Suprapubic skin (tissue), 4 donors: ENCODE data around the gene APEX1. TPM values are rescaled to one million over a fixed set of nuclear protein-coding genes. Genes with fewer than 3 reads are reported as not detected.

Source experiments
- DNase-seq, 2 donors: peaks; one replicate each; pipeline ENCODE4 v3.0.0-alpha.2; 2019; ENCODE audit warnings: low spot score in 2 of 2
- H3K27ac ChIP-seq: fragments of 200-600 bp; sonication (generic); one replicate; pipeline ENCODE4 v1.5.1; 2019
- H3K27me3 ChIP-seq: fragments of 200-600 bp; sonication (generic); one replicate; pipeline ENCODE4 v1.5.1; 2019
- H3K36me3 ChIP-seq: fragments of 200-600 bp; sonication (generic); one replicate; pipeline ENCODE4 v1.5.1; 2019
- H3K4me1 ChIP-seq: fragments of 200-600 bp; sonication (generic); one replicate; pipeline ENCODE4 v1.5.1; 2019
- H3K4me3 ChIP-seq: fragments of 200-600 bp; sonication (generic); one replicate; pipeline ENCODE4 v1.5.1; 2019; ENCODE audit warnings: mild to moderate bottlenecking
- H3K9me3 ChIP-seq: fragments of 200-600 bp; sonication (generic); one replicate; pipeline ENCODE4 v1.5.1; 2019
- CTCF ChIP-seq, 2 donors: fragments of 200-600 bp in 1 of 2; fragments of 450-650 bp in 1 of 2; sonication (generic) in 1 of 2; IDR thresholded peaks; one replicate each; pipeline ENCODE4 v1.5.1; 2016 to 2019; ENCODE audit warnings: antibody characterized with exemption in 2 of 2, mild to moderate bottlenecking in 1 of 2, moderate library complexity in 1 of 2
- EP300 ChIP-seq: sonication (generic); formaldehyde crosslinking; IDR thresholded peaks from one replicate; pipeline ENCODE4 v1.6.1; 2017; ENCODE audit warnings: antibody characterized with exemption
- POLR2A ChIP-seq, 2 donors: fragments of 450-650 bp; IDR thresholded peaks; one replicate each; pipeline ENCODE4 v1.6.1; 2017; ENCODE audit warnings: antibody characterized with exemption in 2 of 2, mild to moderate bottlenecking in 2 of 2, moderate library complexity in 2 of 2
- POLR2AphosphoS5 ChIP-seq, 3 donors: sonication (generic); formaldehyde crosslinking; IDR thresholded peaks; one replicate each; pipeline ENCODE4 v1.6.1; 2017; ENCODE audit warnings: antibody characterized with exemption in 3 of 3
- WGBS: methylation state at CpG from one replicate; pipeline ENCODE4 v1.1.5; 2018; 5-methylcytosine and 5-hydroxymethylcytosine counted together
- total RNA-seq, 4 donors: library from RNA; depleted of rRNA; stranded (reverse); fragments of >200 nt; gene quantifications; one replicate each; pipeline ENCODE4 v1.1.0, GENCODE V29; 2016

Gene APEX1
- total RNA-seq, 4 donors from 2014 or later, result 119 to 133 (median 129) TPM

GRCh38 chr14:20421267-20421666 lies 33.8 kb upstream of the APEX1 start:
- no peak overlapping the region for H3K27ac ChIP-seq
- no peaks in the 10 kb centered on the region for H3K9me3 ChIP-seq
- no peaks in the 10 kb centered on the region for H3K4me1 ChIP-seq
- no peak for DNase-seq
- H3K27me3 ChIP-seq, result no peaks in the 10 kb centered on the region
- 47% methylated on average over 2 of the region's 2 CpGs for WGBS
- no peaks in the 10 kb centered on the region for H3K36me3 ChIP-seq
- TF ChIP-seq POLR2A (IDR thresholded peaks at IDR 0.05) (no peak), CTCF (IDR thresholded peaks at IDR 0.05) (no peak), EP300 (no peak), POLR2AphosphoS5 (IDR thresholded peaks at IDR 0.05) (no peak)
- H3K4me3 ChIP-seq, result no peak overlapping the region

- no peaks in the 10 kb centered on the region for H3K4me1 ChIP-seq
These were observed 32.1 kb upstream of the APEX1 start for GRCh38 chr14:20422886-20423285.

GRCh38 chr14:20424851-20425250 lies 30.2 kb upstream of the APEX1 start:
- no peak for TF ChIP-seq POLR2A (IDR thresholded peaks at IDR 0.05)
- TF ChIP-seq POLR2AphosphoS5 (IDR thresholded peaks at IDR 0.05), result no peak
- TF ChIP-seq CTCF (IDR thresholded peaks at IDR 0.05), result no peak
- no peak for TF ChIP-seq EP300
- Histone ChIP-seq H3K4me1 (no peaks in the 10 kb centered on the region), H3K27me3 (no peaks in the 10 kb centered on the region), H3K27ac (no peak overlapping the region), H3K4me3 (no peak overlapping the region), H3K9me3 (no peaks in the 10 kb centered on the region), H3K36me3 (no peaks in the 10 kb centered on the region)
- 35% methylated on average over 2 of the region's 2 CpGs for WGBS
- DNase-seq, result no peak

More at GRCh38 chr14:20422886-20423285, 32.1 kb upstream of the APEX1 start:
- no peak overlapping the region for H3K4me3 ChIP-seq
- 61% methylated on average over 2 of the region's 2 CpGs for WGBS
- H3K27ac ChIP-seq, result no peak overlapping the region
- no peak for TF ChIP-seq EP300
- TF ChIP-seq CTCF (IDR thresholded peaks at IDR 0.05), result no peak
- TF ChIP-seq POLR2AphosphoS5 (IDR thresholded peaks at IDR 0.05), result no peak
- no peak for TF ChIP-seq POLR2A (IDR thresholded peaks at IDR 0.05)
- H3K9me3 ChIP-seq, result no peaks in the 10 kb centered on the region
- no peaks in the 10 kb centered on the region for H3K27me3 ChIP-seq
- H3K36me3 ChIP-seq, result no peaks in the 10 kb centered on the region
- no peak for DNase-seq

- no peak for DNase-seq
- TF ChIP-seq POLR2A (IDR thresholded peaks at IDR 0.05) (no peak), CTCF (IDR thresholded peaks at IDR 0.05) (no peak), POLR2AphosphoS5 (IDR thresholded peaks at IDR 0.05) (no peak), EP300 (no peak)
- H3K27ac ChIP-seq, result no peak overlapping the region
- H3K4me1 ChIP-seq, result no peaks in the 10 kb centered on the region
- no peak overlapping the region for H3K4me3 ChIP-seq
- H3K27me3 ChIP-seq, result no peaks in the 10 kb centered on the region
- H3K36me3 ChIP-seq, result no peaks in the 10 kb centered on the region
- WGBS, result 80% methylated on average over 5 of the region's 5 CpGs
- no peaks in the 10 kb centered on the region for H3K9me3 ChIP-seq
These were observed 27.6 kb upstream of the APEX1 start for GRCh38 chr14:20427231-20428009.

- H3K9me3 ChIP-seq, result no peaks in the 10 kb centered on the region
- no peaks in the 10 kb centered on the region for H3K36me3 ChIP-seq
- no peak for DNase-seq
- TF ChIP-seq EP300 (no peak), CTCF (IDR thresholded peaks at IDR 0.05) (no peak), POLR2A (IDR thresholded peaks at IDR 0.05) (no peak), POLR2AphosphoS5 (IDR thresholded peaks at IDR 0.05) (no peak)
- no peaks in the 10 kb centered on the region for H3K27me3 ChIP-seq
- WGBS, result 68% methylated on average over 5 of the region's 5 CpGs
- H3K4me3 ChIP-seq, result no peak overlapping the region
- no peak overlapping the region for H3K27ac ChIP-seq
- H3K4me1 ChIP-seq, result no peaks in the 10 kb centered on the region
These were observed 27.0 kb upstream of the APEX1 start for GRCh38 chr14:20428010-20428365.
